Measurements from ENCODE around the gene COL16A1.

- no peak for TF ChIP-seq ZBTB10 (tag by site-specific recombination; IDR thresholded peaks at IDR 0.05)
- no peak for TF ChIP-seq ZNF776 (tag by site-specific recombination; IDR thresholded peaks at IDR 0.05; ENCODE audit: borderline replicate concordance)
- no peak for TF ChIP-seq CTCF (tag by site-specific recombination; IDR thresholded peaks at IDR 0.05)
- TF ChIP-seq REST (tag by site-specific recombination; IDR thresholded peaks at IDR 0.05), result no peak
- TF ChIP-seq SP2 (tag by site-specific recombination; IDR thresholded peaks at IDR 0.05), result no peak
- no peak for TF ChIP-seq PBX3 (CRISPR knock-in tag; IDR thresholded peaks at IDR 0.05)
- TF ChIP-seq ZNF362 (tag by site-specific recombination; IDR thresholded peaks at IDR 0.05), result no peak
Observed at GRCh38 chr1:31697369-31697984, 6.3 kb downstream of the COL16A1 start.
